Fibroblast of peridontal ligament (primary cell): ENCODE measurements around the gene PDE2A.

Source experiments
- DNase-seq: peaks from one replicate; pipeline ENCODE4 v3.0.0-alpha.2; 2010; ENCODE audit errors: extremely low read depth

PDE2A gene

DNA sequence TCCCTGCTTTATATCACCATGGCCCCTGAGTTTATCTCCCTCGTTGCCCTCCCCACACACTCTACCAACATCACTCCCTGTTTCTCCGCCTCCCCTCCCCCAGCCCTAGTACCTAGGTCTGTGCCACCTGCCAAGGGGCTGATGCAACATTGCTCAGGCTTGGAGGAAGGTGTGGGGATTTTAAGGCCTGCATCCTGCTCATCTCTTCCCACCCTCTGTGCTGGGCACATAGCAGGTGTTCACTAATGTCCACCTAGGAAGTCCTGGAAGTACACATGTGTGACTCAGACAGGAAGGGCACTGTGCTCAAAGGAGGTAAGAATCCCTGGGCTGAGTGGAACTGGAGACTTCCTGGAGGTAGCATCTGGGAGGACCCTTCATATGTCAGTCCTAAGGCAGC lies 37.0 kb downstream of the PDE2A start:
- no peak for DNase-seq

DNA sequence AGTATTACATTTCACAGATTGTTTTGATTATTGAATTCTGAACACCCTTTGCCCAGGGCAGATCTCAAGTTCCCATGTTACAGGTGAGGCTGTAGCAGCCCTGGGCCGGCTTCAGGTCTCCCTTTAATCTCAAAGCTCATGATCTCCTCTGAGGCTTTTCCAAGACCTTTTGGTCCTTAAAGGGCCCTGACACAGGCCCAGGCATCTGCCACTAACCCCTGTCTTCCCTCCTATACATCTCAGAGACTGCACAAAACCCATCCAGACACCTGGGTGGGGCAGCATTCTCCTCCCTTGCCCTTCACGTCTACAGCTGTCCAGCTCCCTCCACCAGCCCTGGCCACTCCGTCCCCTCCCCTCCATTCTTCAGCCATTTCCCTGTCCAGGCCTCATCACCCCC lies 37.8 kb downstream of the PDE2A start:
- DNase-seq: no peak

DNA sequence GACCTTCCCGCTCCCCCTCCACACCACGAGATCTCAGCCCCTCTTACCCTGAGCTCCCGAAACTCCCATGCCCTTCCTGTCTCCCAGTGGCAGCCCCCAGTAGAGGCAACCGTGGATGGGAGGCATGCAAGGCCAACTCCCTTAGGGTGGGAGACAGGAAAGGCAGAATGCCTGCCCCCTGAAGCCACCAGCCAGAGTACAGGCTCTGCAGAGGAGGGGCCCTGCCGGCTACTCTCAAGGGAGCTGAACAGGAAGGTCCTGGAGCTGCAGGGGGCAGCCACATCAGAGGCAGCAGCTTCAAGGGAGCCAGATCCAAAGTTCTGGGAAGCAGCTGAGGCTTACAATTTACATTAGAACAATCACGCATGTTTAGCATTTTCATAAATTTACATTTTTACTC lies 38.3 kb downstream of the PDE2A start:
- no peak for DNase-seq

DNA sequence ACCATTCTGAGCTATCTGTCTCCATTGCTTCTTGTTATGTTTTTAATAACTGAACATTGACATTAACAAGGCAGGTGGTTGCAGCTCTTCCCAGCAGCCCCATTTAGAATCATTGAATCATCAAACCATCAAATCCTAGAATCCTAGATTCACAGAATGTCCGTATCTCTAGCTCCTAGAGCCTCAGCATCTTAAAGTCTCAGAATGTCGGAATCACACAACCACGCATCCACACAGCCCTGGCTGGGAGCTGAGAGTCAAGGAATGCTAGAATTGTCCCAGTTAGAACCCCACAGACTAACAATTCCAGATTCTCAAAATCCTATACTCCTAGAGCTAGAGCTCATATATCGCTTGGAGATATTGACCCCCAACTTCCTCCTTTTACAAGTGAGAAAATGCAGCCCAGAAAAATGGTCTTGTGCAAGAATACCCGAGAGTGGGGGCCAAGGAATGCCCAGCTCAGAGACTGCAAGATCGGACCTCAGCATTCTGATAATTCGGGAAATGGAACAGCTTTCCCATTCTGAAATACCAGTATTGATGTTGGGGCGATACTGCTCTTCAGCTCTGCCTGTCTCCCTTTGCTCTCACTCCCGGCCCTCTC lies 38.8 kb downstream of the PDE2A start:
- no peak for DNase-seq

DNA sequence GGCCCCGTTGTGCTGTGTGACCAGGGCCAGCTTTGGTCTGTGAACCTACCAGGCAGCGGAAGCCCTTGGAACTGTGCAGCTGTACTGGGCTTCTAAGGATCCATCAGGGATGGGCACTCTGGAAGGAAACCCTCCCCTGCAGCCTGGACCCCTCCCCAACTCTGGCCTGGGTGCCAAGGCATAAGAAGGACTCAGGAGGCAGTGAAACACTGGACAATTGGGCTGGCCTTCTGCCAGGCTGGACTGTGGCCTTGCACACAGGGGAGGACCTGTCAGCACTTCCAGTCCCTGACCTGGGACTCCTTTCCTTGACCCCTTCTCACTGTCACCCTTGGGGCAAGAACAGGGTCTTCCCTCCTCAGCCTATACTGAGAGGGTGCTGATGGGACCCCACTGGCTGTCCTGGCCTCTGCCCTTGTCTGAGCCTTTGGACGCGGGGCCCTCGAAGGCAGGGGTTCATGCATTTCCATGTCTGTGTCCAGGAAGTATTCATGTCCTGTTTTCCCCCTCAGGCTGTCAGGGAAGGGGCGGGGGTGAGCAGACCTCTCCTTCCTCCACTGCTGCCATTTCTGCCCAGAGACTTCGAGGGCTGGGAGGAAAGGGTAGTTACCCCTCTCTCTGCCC lies 39.6 kb downstream of the PDE2A start:
- no peak for DNase-seq

DNA sequence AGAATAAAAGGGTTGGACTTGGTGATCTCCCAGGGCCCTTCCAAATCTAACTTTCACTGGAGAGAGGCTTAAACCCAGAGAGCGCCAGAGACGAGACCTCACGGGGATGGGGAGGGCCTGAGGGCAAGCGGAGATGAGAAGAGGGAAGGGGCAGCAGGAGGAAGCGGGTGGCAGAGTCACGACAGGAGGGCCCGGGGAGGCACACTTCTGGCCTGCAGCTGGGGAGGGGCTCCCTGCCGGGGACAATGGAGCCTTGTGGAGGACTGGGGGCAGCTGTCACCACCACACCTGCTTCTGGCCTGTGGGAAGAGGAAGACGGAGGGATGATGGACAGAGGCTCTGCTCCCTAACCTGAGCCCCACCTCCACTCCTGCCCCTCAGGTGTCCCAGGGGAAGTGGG lies 40.2 kb downstream of the PDE2A start:
- DNase-seq: no peak

DNA sequence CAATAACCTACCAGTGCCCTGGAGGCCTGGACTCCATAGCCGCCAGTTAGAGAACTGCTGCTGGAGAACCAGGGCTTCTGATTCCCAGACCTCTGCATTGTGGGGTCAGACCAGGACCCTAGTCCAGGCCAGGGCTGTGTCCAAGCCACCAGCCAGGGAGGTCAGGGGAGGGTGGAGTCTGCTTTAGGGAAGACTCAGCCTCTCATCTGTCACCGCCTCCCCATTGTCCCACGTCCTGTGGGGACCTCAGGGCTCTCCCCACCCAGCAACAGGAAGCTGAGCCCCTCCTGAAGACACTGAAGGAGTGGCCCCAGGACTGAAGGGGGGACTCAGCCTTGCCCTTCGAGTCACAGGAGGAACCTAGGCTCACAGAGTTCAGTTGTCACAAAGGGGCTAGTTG lies 41.2 kb downstream of the PDE2A start:
- no peak for DNase-seq

DNA sequence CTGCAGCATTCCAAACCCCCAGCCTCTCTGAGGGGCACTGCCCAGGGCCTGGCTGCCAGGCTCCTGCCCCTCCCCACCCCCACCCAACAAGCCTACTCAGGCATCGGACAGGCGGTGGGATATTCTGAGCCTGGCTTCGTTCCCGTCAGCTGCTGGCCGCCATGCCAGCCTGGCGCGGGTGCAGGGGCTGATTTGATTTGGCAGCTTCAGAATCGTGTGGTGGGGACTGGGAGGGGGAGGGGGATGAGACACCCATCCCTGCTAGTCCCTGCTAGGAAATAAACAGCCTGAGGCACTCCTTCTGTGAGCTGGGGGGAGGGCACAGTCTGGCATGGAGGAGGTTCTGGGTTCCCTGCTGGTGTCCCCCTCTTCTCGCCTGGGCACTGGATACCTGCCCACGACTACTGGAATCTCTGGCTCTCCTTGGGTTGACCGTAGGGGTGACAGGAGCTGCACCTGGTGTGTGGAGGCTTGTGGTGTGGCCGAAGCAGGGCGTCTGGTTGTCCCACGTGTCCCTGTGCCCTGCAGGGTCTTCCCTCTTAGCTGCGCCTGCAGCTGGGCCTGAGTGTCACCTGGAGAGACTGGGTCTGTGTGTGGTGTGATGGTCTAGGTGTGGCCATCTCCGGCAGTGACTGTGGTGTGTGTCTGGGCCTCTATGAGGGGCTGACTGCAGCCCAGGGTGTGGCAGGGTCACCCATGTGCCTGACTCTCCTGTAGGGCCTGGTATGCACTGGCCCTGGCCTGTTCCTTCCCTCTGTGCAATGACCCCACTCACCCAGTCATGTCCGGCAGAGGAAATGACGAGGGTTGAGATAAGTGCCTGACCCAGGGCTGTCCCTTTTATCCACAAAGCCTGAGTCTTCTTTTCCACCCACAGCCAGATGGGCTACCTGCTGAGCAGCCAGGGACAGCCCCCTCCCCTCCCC lies 42.2 kb downstream of the PDE2A start:
- DNase-seq: no peak

DNA sequence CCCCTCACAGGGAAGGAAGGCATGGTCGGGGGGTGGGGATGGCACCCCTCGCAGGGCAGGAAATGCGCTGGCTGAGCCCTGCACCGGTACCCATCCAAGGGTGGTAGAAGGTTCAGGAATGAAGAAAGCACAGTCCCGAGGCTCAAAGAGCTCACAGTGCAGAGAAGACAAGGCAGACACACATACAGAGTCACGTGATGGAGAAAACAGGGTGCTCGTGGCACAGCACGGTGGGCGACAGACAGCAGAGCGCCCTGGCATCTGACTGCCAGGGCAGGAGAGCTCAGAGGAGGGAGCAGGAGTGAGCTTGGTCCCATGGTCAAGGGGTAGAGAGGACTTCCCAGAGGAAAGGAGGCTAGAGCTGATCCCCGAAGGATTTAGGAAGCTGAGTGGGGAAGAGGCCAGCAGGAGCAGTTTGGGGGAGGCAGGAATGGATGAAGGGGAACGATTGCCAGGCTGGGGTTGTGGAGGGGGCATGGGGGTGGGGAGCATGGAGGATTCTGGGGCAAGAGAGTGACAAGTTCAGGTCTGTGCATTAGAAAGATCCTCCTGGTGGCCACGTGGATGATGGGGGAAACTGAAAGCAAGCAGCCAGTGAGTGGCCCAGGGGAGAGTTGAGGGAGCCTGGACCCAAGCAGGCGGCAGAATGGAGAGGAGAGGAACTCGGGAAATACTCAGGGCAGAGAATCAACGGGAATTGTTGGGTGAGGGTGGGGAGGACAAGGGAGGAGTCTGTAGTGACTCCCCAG lies 43.9 kb downstream of the PDE2A start:
- no peak for DNase-seq

DNA sequence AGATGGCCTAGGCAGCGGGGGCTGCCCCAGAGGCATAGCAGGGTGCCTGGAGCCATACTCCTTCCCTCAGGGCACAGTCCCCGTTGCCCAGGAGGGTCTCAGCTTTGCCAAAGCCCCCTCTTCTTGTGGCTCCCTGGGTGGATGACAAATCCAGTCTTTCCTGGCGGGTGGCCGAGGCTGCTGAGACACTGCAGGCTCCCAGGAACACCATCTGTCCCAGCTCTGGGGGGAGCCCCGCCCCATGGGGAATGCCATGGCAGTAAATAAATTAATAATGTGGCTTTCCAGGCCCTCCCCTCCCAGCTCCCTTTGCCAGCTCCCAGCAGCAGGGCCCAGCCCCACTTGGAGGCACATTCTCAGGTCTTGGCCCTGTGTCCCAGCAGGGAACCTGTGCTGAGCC lies 45.0 kb downstream of the PDE2A start:
- no peak for DNase-seq

DNA sequence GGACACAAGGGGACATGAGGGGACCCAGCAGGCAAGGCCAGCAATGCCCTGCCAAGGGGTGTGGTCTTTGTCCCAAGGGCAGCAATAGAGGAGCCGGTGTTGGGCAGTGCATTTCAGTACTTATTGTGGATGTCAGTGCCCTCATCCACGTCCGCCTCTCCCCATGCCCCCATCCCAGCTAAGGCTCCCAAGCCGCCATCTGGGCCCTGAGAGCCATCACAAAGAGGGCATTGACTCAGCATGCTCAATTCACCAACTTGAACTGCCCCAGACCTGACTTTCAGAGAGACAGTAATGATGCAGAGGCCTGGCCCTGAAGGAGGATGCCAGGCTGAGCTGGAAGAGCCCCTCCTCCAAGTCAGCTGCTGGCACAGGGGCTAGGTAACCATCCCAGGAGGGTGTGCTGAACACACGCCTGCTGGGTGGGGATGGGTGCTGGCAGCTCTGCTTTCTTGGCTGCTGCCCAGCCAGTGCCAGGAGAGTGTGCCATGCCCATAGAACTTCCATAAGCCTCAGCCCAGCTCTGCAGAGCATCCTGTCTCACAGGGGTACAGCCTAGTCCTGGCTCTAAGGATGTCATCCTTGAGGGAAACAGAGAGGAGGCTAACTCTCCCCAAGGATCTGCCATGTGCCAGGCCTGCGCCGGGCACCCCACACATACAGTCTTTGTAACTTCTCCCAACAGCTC lies 46.5 kb downstream of the PDE2A start:
- no peak for DNase-seq

DNA sequence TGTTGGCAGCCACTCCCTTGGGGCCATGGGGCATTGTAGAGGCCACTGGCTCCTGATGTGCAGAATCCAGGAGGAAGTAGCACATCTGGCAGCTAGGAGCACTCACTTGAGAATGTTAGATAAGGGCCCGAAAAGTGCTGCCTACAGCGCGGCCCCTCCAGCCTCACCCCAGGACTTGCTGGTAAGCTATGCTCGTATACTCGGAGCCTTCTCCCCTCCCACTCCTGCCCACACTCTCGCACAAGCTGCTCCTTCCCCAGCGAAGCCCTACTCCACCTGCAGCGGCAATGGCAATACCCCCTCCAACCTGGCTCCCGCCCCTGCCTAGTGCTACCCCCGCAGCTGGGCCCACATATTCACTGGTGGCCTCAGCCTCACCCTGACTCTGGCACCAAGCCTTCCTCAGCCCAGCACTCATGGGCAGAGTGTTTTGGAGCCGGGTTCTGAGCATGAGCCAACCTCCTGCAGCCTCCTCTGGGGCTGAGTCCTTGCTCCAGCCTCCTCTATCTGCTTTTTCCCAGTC lies 47.7 kb downstream of the PDE2A start:
- DNase-seq: no peak

DNA sequence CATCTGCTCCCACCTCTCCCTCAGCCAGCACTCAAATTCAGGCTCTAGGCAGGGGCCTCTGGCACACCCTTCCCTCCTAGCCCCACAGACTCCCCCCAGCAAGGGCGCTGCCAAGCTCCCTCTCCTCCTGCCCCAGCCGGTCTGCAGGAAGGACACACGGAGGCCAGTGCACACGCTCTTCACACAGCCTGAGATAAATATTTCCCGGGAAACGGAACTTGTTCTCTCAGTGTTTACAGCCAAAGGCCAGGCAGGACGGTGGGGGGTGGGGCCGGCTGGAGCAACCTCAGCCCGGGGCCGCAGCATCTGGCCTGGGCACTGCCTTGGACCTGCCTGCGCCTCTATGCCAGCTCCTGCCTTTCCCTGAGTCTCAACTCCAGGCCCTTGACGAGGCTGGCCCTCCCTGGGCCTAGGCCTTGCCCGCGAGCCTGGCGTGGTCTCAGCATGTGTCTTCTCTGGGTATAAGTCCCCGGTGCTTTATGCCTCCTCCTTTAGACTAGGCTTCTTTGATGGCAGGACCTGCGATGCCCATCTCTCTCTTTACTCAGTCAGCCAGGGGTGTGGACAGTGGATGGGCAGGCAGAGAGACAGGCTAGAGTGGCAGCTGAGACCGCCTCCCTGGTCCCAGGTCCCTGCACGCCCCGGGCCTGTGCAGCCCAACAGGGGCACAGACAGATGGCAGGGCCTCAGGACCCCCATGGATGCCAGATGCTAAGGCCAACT lies 48.4 kb downstream of the PDE2A start:
- DNase-seq: no peak

DNA sequence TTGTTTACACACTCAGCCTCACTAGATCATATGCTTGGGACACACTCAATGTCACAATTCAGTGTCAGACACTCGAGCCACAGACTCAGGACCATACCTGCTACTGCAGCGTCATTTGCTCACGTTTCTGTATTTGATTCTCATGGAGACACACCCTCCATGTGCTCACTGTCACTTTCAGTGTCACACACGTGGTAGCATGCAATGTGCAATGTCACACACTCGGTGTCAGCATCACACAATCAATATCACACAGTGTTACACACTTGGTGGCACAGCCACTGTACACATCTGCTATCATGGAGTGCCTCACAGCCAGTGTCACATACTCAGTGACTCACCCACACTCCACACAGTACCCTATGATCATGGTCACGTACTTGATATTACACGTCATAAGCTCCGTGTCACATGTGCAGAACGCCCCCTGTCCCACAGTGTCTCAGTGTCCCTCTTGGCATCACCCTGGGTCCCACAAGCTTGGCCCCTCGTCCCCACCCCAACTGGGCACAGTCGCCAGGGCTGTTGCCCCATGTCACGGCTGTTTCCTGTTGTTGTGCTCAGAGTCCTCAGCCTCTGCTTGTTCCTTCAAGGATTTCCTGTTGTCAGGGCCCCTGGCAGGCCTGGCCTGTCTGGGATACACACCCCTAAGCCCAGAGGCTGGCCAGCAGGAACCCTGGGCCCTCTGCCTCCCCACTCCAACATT lies 49.6 kb downstream of the PDE2A start:
- DNase-seq: no peak

DNA sequence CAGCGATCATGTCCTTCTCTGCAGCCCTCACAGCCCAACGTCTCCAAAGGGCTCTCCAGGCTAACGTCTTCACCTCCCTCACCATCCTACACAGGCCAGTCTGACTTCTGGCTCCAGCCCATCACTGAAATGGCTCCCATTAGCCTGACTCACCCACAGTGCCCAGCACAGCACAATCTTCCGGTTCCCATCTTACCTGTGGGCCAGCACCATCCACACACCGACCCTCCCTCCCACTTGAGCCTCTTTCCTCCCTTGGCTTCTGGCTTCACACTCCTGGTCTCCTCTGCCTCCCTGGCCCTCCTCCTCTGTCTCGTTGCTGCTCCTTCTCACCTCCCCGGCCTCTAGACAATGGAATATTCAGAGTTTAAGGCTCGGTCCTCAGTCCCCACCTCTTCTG lies 51.2 kb downstream of the PDE2A start:
- DNase-seq: no peak

DNA sequence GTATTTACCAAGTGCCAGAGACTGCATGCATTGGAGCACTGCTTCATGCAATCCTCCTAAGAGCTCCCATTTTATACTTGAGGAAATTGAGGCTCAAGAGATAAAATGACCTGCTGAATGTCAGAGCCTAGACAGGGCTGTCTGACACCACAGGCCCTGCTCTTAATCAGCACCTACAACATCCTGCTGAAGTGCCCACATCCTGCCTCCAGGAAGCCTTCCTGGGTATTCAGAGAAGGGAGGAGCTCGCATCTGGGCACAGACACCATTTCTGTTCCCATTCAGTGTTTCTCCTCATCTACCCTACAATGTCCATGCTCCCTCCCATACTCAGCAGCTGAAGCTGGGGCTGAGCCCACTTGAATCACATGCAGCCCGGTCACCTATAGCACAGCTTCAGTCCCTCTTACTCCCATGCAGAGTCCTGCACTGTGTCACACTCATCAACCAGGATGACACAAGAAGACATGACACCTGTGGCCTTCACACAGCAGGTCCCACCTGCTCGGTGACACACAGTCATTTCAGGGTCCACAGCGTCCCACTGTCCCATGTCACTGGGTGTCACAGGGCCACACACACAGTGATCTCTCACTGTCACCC lies 53.1 kb downstream of the PDE2A start:
- no peak for DNase-seq

DNA sequence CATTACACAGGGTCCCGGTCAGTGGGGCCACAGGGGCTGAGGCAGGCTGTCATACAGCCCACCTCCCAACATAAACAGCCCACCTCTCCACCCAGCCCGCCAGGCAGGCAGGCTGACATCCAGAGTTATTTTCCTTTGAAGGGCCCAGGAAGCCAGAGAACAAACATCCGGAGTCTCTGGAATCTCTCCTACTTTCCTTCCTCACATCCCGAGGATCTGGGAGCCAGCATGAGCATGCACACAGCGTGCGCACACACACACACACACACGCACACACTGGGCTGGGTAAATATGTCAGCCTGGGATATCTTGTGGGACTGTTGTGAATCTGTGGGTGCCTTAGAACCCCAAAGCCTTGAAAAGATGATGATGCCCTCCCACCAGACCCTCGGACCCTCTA lies 55.4 kb downstream of the PDE2A start:
- DNase-seq: peak; percentile 7

DNA sequence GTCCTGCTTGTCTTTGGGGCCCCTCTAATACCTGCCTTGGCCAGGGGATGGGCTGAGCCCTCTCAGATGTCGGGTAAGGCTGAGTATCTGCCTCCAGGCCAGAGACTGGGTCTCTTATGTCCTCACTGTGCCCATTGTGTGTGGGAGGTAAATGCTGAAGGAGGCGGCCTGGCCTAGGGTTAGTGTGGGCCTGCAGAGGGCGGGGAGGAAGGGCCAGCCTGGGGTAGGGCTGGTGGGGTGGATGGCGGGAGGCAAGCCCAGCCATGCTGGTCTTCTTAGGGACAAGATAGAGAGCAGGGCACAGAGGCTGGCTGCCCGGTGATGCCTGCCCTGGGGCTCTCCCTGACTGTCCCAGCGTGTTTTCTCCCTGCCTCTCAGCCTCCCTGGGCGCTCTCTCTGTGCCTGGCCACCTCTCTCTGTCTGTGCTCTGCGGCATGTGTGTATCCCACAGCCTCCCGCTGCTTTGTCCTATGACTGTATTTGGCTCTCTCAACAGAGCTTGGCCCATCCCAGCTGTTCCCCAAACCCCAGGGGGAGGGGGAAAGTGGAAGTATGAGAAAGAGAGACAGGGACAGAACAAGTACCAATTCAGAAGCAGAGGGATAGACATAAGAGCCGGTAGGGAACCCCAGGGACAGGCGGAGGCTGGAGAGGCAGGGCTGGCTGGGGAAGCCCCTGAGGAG lies 57.0 kb downstream of the PDE2A start:
- DNase-seq: peak; percentile 24

DNA sequence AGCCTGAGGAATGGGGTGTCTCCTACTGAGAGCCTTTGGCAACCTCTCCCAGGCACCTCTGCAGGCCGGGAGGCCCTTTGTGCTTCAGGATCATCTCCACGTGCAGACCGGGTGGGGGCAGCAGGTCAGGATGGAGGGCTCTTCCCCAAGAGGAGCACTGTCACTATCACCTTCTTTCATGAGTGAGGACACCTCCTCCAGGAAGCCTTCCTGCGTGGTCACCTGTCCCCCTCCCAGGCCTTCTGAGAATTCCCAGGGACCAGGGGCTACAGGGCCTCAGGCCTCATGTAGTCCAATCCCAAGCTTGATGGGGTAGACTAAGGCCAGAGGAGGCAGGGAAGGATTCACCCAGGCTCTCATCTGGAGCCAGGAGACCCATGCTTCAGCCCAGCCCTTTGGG lies 57.6 kb downstream of the PDE2A start:
- no peak for DNase-seq
